ENCODE measurements around the gene C17orf107. TPM values are rescaled to one million over a fixed set of nuclear protein-coding genes. Genes with fewer than 3 reads are reported as not detected.

Gene C17orf107
- total and polyA plus RNA-seq, 2 of the 13 experiments (the other 11 are each of a cell fraction or from before 2014, with no cell fraction given) = 0.20 to 0.59 TPM

- TF ChIP-seq PRDM15 (CRISPR knock-in tag; IDR thresholded peaks at IDR 0.05) (no peak), ZNF503 (CRISPR knock-in tag; IDR thresholded peaks at IDR 0.05) (0 out of 2 replicates have a peak, but pooled peaks have one; percentile 22), ZNF264 (CRISPR knock-in tag; IDR thresholded peaks at IDR 0.05) (no peak), HMG20A (CRISPR knock-in tag; IDR thresholded peaks at IDR 0.05; ENCODE audit: borderline replicate concordance) (0 out of 2 replicates have a peak, but pooled peaks have one; percentile 44), FOXP1 (IDR thresholded peaks at IDR 0.05) (no peak), FOXP1 (CRISPR knock-in tag; IDR thresholded peaks at IDR 0.05) (peak; percentile 53), MXI1 (IDR thresholded peaks at IDR 0.05; ENCODE audit: borderline replicate concordance, low read depth, low read length) (0 out of 3 replicates have a peak, but pooled peaks have one; percentile 28), HOXD1 (CRISPR knock-in tag; IDR thresholded peaks at IDR 0.05) (0 out of 2 replicates have a peak, but pooled peaks have one; percentile 12), ZMAT3 (CRISPR knock-in tag; conservative IDR thresholded peaks at IDR 0.05) (no peak), CREBL2 (CRISPR knock-in tag; IDR thresholded peaks at IDR 0.05; ENCODE audit: borderline replicate concordance) (no peak), FOXO1 (CRISPR knock-in tag; IDR thresholded peaks at IDR 0.05) (peak; percentile 3; the same call in 1 of the 2 replicates), HDAC1 (CRISPR knock-in tag; IDR thresholded peaks at IDR 0.05) (peak; percentile 29; the same call in 1 of the 2 replicates), ZNF766 (CRISPR knock-in tag; IDR thresholded peaks at IDR 0.05; ENCODE audit: borderline replicate concordance) (0 out of 2 replicates have a peak, but pooled peaks have one; percentile 34), ZNF772 (CRISPR knock-in tag; IDR thresholded peaks at IDR 0.05) (no peak), ARID4A (CRISPR knock-in tag; IDR thresholded peaks at IDR 0.05; ENCODE audit: borderline replicate concordance) (peak; percentile 32; the same call in 1 of the 2 replicates), ZNF205 (CRISPR knock-in tag; IDR thresholded peaks at IDR 0.05) (peak; percentile 47; the same call in 1 of the 2 replicates), ZNF574 (CRISPR knock-in tag; IDR thresholded peaks at IDR 0.05) (peak; percentile 33; the same call in 1 of the 2 replicates)
Measured at GRCh38 chr17:4920351-4921048, 21.2 kb downstream of the C17orf107 start (continued).

Measured in HepG2 (cell line).